Astrocyte (in vitro differentiated cells and primary cell): ENCODE data around the gene PEX10. TPM values are rescaled to one million over a fixed set of nuclear protein-coding genes. Genes with fewer than 3 reads are reported as not detected.

Experiments
- DNase-seq: peaks from one replicate; pipeline ENCODE4 v3.0.0-alpha.2; 2010; ENCODE audit warnings: low read depth
- FAIRE-seq: peaks from 2 replicates; lab custom pipeline; 2011; peaks lifted over from hg19 to GRCh38; lab: Jason Lieb, UNC
- H2AFZ ChIP-seq: 2 replicates; pipeline ENCODE4 v1.6.0; 2012; ENCODE audit warnings: low read depth, low read length, inconsistent platforms
- H3K27ac ChIP-seq: 2 replicates; pipeline ENCODE4 v1.5.1; 2011; ENCODE audit warnings: low read depth, low read length, inconsistent platforms
- H3K27me3 ChIP-seq: 2 replicates; pipeline ENCODE4 v1.6.0; 2011; ENCODE audit warnings: low read length, inconsistent platforms; ENCODE audit not compliant: insufficient read depth
- H3K36me3 ChIP-seq: 2 replicates; pipeline ENCODE4 v1.5.1; 2011; ENCODE audit warnings: low read length, inconsistent platforms; ENCODE audit not compliant: insufficient read depth
- H3K4me1 ChIP-seq: 2 replicates; pipeline ENCODE4 v1.5.1; 2011; ENCODE audit warnings: low read length, inconsistent platforms; ENCODE audit not compliant: insufficient read depth
- H3K4me2 ChIP-seq: 2 replicates; pipeline ENCODE4 v1.6.0; 2012; ENCODE audit warnings: low read length, inconsistent platforms
- H3K4me3 ChIP-seq: 2 replicates; pipeline ENCODE4 v1.5.1; 2011; ENCODE audit warnings: low read depth, mild to moderate bottlenecking, low read length, inconsistent platforms; ENCODE audit not compliant: insufficient read depth
- H3K79me2 ChIP-seq: 2 replicates; pipeline ENCODE4 v1.6.0; 2012; ENCODE audit warnings: mild to moderate bottlenecking, low read length, inconsistent platforms; ENCODE audit not compliant: insufficient read depth
- H3K9ac ChIP-seq: 2 replicates; pipeline ENCODE4 v1.6.0; 2012; ENCODE audit warnings: mild to moderate bottlenecking, low read length, inconsistent platforms
- H3K9me3 ChIP-seq: 2 replicates; pipeline ENCODE4 v1.5.1; 2012; ENCODE audit warnings: low read depth, mild to moderate bottlenecking, low read length, inconsistent platforms; ENCODE audit not compliant: insufficient read depth
- H4K20me1 ChIP-seq: 2 replicates; pipeline ENCODE4 v1.6.0; 2012; ENCODE audit warnings: low read length, inconsistent platforms; ENCODE audit not compliant: insufficient read depth
- H3K27ac Mint-ChIP-seq: one replicate; pipeline ENCODE4 v1.8.0; 2021; ENCODE audit warnings: mild to moderate bottlenecking, mixed read lengths; ENCODE audit not compliant: unreplicated experiment
- H3K27me3 Mint-ChIP-seq: one replicate; pipeline ENCODE4 v1.8.0; 2021; ENCODE audit warnings: low read depth, mixed read lengths; ENCODE audit not compliant: unreplicated experiment
- H3K36me3 Mint-ChIP-seq: one replicate; pipeline ENCODE4 v1.8.0; 2021; ENCODE audit warnings: low read depth, mixed read lengths; ENCODE audit not compliant: unreplicated experiment
- H3K4me1 Mint-ChIP-seq: one replicate; pipeline ENCODE4 v1.8.0; 2021; ENCODE audit warnings: low read depth, mixed read lengths; ENCODE audit not compliant: unreplicated experiment
- H3K4me3 Mint-ChIP-seq: one replicate; pipeline ENCODE4 v1.8.0; 2021; ENCODE audit warnings: mild to moderate bottlenecking, moderate library complexity, mixed read lengths; ENCODE audit not compliant: unreplicated experiment
- H3K9me3 Mint-ChIP-seq: one replicate; pipeline ENCODE4 v1.8.0; 2021; ENCODE audit warnings: mild to moderate bottlenecking, mixed read lengths; ENCODE audit not compliant: unreplicated experiment
- EZH2 ChIP-seq: IDR thresholded peaks from 2 replicates; pipeline ENCODE4 v1.6.1; 2012; ENCODE audit warnings: mild to moderate bottlenecking, low read length, inconsistent platforms; ENCODE audit not compliant: insufficient read depth
- total RNA-seq: library from RNA; stranded (reverse); gene quantifications from 2 replicates; pipeline ENCODE4 v1.2.1, GENCODE V29; 2021
- TF ChIP-seq, protein P1 (sequence below): IDR thresholded peaks from 2 replicates; pipeline ENCODE4 v1.5.1; 2011; ENCODE audit warnings: low read depth, mild to moderate bottlenecking, inconsistent platforms, low read length, moderate library complexity; ENCODE audit not compliant: insufficient read depth

The PEX10 gene
- total RNA-seq, 1 donor from 2014 or later: 16.6 TPM

DNA sequence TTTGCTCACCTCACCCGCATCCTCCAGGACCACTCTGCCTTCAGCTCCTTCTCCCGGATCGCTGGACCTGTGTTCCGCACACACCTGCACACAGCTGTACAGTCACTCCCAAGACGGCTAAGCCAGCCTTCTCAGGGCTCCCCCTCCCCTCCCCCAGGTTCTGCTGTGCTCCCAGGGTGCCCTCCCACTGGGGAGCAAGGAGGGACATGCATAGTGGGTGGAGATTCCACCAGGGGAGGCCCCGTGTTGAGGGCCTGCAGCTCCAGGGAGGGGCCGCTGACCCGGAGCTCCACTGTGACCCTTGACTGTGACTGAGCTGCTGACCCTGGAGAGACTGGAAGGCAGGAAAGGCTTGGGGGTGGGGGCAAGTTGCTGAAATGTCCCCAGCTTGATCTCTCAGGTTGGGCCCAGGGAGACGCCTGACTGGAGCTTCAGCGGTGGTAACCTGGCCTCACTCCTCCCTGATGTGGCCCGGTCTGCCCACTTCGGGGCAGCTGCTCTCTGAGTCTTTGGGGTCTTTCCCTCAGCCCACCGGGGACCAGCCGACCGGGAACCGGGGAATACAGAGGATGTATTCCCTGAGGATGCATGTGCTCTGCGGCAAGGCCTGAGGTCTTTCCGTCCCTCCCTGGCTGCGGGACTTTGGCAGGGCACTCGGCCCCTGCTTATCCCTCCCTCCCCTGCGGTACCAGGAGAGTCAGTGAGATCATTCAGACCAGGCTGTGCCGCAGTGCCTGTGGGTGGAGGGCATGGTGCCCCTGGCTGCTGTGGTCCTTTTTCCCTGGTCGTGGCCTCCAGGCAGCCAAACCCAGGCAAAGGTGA lies 35.1 kb upstream of the PEX10 start:
- Histone ChIP-seq H3K36me3 (no peaks in the 10 kb centered on the region), H3K4me3 (no peak overlapping the region), H3K4me2 (peak overlapping the region; percentile 38), H3K4me1 (peaks cover 52% of the 10 kb centered on the region), H4K20me1 (no peaks in the 10 kb centered on the region), H3K79me2 (no peaks in the 10 kb centered on the region), H2AFZ (peak overlapping the region; percentile 51), H3K27ac (peak overlapping the region; percentile 7), H3K27me3 (peaks cover 1% of the 10 kb centered on the region), H3K9ac (no peak overlapping the region), H3K9me3 (no peaks in the 10 kb centered on the region)
- no peak for TF ChIP-seq EZH2
- TF ChIP-seq, protein P1, sequence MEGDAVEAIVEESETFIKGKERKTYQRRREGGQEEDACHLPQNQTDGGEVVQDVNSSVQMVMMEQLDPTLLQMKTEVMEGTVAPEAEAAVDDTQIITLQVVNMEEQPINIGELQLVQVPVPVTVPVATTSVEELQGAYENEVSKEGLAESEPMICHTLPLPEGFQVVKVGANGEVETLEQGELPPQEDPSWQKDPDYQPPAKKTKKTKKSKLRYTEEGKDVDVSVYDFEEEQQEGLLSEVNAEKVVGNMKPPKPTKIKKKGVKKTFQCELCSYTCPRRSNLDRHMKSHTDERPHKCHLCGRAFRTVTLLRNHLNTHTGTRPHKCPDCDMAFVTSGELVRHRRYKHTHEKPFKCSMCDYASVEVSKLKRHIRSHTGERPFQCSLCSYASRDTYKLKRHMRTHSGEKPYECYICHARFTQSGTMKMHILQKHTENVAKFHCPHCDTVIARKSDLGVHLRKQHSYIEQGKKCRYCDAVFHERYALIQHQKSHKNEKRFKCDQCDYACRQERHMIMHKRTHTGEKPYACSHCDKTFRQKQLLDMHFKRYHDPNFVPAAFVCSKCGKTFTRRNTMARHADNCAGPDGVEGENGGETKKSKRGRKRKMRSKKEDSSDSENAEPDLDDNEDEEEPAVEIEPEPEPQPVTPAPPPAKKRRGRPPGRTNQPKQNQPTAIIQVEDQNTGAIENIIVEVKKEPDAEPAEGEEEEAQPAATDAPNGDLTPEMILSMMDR: no peak
- H3K4me3 Mint-ChIP-seq: no peak overlapping the region
- H3K27me3 Mint-ChIP-seq: peaks cover 4% of the 10 kb centered on the region
- FAIRE-seq (no peak), DNase-seq (no peak)
- H3K9me3 Mint-ChIP-seq: no peaks in the 10 kb centered on the region
- H3K4me1 Mint-ChIP-seq: peaks cover 12% of the 10 kb centered on the region
- no peaks in the 10 kb centered on the region for H3K36me3 Mint-ChIP-seq
- no peak overlapping the region for H3K27ac Mint-ChIP-seq

DNA sequence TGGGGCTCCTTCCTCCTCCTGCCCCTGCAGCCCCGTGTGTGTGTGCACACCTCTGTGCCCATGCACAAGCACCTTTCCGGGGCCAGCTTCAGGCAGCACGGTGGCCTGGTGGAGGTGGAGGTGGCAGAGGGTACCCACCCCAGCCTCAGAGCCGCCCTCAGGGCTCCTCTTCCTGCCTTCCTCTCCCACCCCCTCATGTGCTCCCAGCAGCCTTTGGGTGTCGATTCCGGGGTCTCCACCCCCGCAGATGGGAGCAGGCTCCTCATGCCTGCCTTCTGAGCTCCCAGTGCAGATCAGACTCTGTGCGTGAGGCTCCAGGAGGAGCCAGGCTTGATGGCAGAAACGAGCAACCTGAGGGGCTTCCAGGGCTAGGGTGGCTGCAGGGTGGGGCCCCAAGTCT lies 34.5 kb upstream of the PEX10 start:
- Mint-ChIP-seq H3K36me3 (no peaks in the 10 kb centered on the region), H3K4me1 (peaks cover 10% of the 10 kb centered on the region), H3K27ac (no peak overlapping the region), H3K27me3 (peaks cover 7% of the 10 kb centered on the region), H3K4me3 (no peak overlapping the region), H3K9me3 (no peaks in the 10 kb centered on the region)
- FAIRE-seq (no peak), DNase-seq (no peak)
- Histone ChIP-seq H3K79me2 (no peaks in the 10 kb centered on the region), H3K36me3 (no peaks in the 10 kb centered on the region), H2AFZ (no peak overlapping the region), H3K27me3 (peaks cover 3% of the 10 kb centered on the region), H3K4me1 (peaks cover 45% of the 10 kb centered on the region), H4K20me1 (no peaks in the 10 kb centered on the region), H3K9me3 (no peaks in the 10 kb centered on the region), H3K4me2 (peak overlapping the region; percentile 38), H3K9ac (no peak overlapping the region), H3K4me3 (no peak overlapping the region), H3K27ac (no peak overlapping the region)
- TF ChIP-seq, protein P1: no peak
- TF ChIP-seq EZH2: no peak

DNA sequence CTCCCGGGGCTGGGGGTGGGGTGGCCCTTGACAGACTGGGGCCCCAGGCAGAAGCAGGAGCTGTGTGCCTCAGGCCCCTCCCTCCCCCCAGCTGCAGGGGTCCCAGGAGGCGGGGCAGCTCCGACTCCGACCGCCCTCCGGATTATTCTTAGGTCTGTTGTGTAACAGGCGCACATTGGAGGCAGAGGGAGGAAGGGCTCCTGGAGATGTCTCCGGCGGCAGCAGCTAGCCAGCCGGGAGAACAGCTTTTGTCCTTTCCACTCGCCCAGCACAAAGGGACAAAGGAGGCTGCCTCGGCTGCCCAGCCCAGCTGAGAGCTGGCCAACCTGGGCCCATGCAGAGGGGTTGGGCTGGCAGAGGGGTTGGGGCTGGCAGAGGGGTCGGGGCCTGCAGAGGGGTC lies 34.0 kb upstream of the PEX10 start:
- Histone ChIP-seq H3K27ac (no peak overlapping the region), H3K4me2 (peak overlapping the region; percentile 38), H4K20me1 (no peaks in the 10 kb centered on the region), H3K36me3 (no peaks in the 10 kb centered on the region), H2AFZ (no peak overlapping the region), H3K9me3 (no peaks in the 10 kb centered on the region), H3K9ac (no peak overlapping the region), H3K27me3 (peaks cover 3% of the 10 kb centered on the region), H3K4me1 (peaks cover 43% of the 10 kb centered on the region), H3K79me2 (no peaks in the 10 kb centered on the region), H3K4me3 (no peak overlapping the region)
- FAIRE-seq (no peak), DNase-seq (no peak)
- Mint-ChIP-seq H3K27ac (no peak overlapping the region), H3K27me3 (peaks cover 8% of the 10 kb centered on the region), H3K9me3 (no peaks in the 10 kb centered on the region), H3K4me1 (peaks cover 8% of the 10 kb centered on the region), H3K4me3 (no peak overlapping the region), H3K36me3 (no peaks in the 10 kb centered on the region)
- TF ChIP-seq, protein P1: no peak
- no peak for TF ChIP-seq EZH2
